T follicular helper cell (primary cell): ENCODE measurements around the gene CSRNP3.
"Not testable (repeated sequence)": the region's sequence is repeated elsewhere in the genome, so short reads cannot be mapped to it uniquely, and the experiment has no call there.

Experiments used
- DNase-seq: peaks from one replicate; pipeline ENCODE4 v3.0.0-alpha.2; 2020; ENCODE audit warnings: low read depth

CSRNP3 gene

DNA sequence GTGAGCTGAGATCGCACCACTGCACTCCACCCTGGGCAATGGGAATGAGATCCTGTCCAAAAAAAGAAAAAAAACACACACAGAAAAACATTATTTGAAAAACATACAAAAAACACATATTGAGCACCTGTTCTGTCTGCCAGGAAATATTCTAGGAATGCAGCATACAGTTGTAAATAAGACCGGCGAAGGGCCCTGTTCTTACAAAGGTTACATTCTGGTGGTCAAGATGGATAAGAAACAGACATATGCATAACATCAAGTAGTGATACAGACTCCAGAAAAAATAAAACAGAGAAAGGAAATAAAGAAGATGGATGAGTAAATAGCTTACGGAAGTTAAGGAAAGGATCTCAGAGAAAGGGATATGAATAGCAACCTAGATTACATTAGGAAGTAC, 164.8 kb downstream of the CSRNP3 start:
- no peak for DNase-seq

DNA sequence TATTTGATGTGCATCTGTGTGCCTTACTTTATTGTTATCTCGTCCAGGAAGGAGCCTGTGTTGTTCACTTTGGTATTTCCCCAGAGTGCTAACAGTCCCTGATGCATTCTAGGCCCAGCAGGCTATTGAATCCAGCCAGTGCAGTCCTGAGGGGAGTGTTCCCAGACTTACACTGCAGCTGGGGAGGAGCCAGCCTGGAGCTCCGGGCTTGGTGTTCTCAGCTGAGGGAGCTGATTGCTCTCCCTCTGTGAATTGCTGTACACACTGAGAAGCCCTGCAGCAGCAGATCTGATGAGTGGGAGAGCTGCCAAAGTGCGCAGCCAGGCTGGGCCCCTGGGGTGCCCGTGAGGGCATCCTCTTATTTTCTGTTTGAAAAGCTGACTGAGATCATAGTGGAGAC, 165.4 kb downstream of the CSRNP3 start:
- no peak for DNase-seq

DNA sequence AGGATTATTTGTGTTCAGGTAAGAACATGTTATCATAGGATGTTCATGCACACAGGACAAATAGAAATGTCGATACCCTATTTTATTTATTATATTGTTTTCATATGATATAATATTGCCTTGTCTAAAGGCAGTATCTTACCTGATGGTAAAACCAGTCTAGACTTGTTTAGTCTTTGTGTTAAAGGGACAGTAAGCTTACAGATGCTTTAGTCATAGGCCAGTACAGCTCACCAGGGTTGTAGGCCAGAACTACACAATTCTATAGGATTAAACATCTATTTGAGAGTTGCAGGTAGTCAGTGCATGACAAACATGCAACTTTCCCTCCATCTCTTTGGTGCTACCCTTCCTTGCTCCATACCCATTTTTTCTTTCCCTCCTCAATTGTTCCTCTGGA, 166.0 kb downstream of the CSRNP3 start:
- no peak for DNase-seq

DNA sequence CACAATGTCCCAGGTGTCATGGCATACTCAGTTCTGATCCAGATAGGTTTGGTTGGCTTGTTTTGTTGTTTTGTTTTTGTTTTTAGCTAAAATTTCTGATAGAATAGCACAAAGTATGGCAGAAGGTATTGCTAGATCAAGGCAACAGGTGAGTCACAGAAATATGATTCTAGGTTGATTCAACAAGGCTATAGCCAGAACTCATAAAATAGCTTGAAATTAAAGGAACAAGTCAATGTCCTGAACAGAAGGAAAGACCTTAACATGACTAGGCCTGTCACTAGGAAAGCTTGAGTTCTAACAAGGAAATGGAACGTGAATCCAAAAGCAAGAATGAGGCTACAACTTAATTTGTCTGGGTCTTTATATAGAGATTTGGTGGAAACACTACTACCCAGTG, 167.5 kb downstream of the CSRNP3 start:
- DNase-seq, result no peak

DNA sequence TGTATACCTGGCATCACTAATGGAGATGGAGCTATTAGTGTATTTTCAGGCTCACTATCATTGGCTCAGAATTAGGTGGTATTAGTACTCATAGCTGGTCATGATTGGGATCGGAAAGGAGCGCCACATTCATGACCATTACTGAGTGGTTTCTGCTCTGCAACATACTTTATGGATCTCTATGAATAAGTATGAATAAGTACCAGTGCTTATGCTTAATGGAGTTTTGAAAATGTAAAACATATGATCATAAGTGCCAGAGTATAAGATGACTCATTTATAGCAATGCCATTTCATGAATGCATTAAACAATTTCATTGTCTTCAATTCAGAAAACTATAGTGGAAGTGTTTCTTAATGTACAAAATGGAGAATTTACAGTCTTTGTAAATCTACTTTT, 167.9 kb downstream of the CSRNP3 start:
- DNase-seq, result no peak

DNA sequence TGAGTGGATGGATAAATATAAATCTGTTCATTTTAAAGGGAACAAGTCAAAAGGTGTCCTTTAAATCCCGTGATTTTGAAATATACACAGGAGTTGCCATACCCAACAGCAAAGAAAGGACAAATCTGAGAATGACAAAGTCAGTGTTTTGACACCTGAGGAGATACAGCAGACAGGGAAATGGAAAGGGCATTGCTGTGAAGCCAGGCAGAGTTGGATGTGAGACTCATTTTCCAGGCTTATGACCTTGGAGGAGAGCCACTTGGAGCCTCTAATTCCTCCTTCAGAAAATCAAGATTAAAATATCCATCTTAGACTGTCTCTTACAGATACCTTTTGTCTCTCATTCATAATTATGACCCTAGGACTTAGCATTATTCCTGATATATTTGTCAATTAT, 170.0 kb downstream of the CSRNP3 start:
- no peak for DNase-seq

DNA sequence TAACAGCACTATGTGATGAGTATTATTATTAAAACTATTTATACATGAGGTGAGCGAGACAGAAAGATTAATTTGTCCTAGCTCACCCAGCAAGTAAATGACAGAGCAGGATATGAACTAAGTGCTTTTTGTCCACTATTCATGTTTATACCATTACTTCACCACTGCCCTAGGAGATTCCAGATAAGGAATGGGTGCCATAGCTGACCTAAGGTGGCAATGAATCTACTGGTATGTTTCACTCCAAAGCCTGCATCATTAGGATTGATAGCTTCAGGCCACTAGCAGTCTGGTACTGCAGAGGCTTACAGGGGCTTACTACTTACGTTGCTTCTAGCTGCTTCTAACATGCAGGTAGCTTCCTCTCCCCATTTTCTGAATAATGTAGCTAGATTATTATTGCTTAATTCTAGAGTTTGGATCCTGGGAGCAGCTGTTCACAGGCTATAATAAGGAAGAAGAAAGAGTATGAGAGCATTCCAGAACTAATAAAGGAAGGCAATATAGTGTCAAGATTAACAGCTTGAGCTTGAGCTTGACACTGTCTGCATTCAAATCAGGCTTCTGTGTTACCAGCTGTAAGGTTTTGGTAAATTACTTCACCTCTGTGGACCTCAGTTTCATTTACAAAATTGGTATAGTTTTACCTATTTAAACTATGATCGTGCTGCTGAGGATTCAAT, 170.9 kb downstream of the CSRNP3 start:
- no peak for DNase-seq

DNA sequence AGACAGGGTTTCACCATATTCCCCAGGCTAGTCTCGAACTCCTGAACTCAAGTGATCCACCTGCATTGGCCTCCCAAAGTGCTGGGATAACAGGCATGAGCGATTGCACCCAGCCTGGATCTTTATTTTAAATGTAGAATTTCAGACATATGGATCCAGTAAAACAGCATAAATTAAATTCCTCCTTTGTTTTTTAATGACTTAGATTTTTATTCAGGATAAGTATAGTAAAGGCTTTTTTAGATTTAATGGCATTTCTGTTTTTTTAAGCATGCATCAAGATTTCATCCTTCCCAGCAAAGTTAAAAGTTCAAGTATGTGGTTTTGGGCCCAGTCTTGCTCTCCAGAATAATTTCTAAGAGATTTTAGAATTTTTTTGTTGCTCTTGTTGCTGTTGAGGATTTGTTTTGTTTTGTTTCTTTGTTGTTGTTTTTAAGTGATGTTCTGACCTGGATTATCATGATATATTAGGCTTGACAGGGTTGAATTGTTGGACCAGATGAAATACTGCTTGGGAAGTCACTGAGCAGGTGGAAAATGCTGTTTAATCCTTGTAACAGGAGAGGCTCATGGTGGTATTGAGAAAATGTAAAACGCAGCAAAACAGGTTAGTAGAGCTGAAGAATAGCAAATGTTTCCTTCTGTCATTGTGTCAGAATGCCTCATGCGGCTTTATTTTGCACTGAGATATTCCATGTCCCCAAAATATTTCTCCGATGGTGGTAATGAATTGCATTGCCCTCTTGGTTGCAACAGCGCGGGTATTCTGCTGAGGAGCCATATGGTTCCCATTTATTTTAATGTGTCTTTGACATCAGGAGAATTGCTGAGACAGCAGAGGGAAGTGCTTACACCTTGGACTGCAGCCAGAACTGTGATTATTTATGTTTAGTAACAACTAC, 176.7 kb downstream of the CSRNP3 start:
- no peak for DNase-seq

DNA sequence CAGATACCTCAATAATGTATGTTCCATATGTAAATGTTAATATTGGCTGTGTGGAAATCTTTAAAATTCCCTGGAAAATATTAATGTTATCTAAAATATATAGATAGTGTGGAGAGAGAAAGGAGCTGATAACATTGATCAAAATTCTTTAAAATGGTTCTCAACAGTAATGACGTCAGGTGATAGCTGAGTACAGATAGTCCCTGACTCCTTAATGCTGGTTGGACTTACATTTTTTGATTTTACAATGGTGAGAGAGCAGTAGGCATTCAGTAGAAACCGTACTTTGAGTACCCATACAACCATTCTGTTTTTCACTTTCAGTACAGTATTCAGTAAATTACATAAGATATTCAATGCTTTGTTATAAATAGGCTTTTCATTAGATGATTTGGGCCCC, 177.9 kb downstream of the CSRNP3 start:
- DNase-seq, result no peak

DNA sequence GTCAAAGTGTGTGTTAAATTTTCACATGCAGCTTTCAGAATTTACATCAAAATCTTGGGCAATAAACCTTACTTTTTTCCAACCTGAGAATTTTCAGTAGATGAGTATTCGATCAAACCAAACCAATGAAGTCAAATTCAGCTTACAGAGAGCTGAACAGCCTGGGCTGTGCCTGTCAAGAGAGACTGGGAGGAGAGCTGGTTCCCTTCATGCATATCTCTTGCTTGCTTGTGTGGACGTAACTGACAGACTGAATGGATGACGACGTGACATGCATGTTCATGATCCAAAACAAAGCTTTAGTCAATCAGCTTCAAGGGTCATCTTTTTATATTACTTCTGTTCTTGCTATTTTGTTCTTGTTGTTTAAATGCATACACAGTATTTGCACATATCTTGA, 179.3 kb downstream of the CSRNP3 start:
- DNase-seq, result no peak

DNA sequence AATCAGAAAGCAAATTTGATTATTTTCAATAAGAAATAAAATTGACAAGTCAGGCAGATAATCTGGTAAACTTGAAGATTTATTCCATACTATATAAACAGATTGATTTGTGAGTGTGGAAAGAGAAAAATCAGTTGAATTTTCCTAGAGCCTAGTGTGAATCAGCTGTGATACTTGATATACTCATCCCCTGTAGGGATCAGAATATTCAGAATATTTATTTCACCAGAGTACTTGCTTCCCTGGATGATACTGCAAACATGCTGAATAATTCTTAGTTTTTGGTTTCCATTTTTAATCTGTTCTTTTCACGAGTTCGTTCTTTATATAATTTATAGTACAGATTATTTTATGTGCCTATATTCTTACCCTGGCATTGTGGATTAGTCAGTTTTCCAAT, 181.7 kb downstream of the CSRNP3 start:
- DNase-seq, result no peak

DNA sequence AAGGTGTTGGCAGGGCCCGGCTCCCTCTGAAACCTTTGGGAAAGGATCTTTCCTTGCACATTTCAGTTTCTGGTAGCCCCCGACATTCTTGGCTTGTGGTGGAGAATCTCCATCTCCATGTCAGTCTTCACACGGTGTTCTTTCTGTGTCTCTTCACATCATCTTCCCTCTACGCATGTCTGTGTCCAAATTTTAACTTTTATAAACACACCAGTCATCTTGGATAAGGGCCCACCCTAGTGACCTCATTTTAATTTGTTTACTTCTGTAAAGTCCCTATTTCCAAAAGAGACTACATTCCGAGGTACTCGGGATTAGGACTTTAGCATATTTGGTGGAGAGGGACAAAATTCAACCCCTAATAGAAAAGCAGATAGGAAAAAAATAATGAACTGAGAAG, 186.2 kb downstream of the CSRNP3 start:
- DNase-seq, result no peak

DNA sequence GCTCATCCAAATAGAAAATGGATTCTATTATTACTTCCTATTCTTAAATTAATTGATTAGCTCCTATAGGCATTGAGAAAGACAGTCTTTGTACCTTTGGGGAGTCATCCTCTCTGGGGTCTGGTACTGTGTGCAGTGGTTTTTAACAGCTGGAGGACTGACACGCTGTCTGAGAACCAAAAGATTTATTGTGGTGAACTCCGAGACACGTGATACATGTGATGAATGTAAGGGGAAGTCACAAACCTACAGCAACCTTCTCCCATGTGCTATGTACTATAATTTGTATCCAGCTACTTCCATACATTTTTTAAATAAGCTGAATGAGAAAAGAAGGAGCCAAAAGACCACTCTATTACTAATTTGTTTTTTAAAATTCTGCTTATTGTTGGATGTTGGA, 190.9 kb downstream of the CSRNP3 start:
- no peak for DNase-seq

DNA sequence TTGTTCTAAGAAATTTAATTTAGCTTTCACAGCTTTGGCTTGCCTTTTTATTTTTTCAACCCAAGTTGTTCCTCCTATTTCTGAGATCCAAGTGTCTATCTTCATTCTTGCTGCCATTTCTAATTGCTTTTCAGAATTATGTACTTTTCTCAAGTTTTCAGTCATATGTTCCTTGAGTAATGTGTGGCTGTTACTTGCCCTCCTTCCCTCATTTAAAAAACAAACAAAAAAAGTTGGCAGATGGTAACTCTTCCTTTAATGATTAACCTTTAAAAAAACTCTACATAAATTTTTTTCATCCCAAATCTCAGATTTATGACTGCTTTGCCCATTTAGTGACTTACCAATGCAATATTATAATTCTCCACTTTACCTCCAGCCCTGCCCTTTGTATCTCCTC, 193.2 kb downstream of the CSRNP3 start:
- DNase-seq, result no peak

DNA sequence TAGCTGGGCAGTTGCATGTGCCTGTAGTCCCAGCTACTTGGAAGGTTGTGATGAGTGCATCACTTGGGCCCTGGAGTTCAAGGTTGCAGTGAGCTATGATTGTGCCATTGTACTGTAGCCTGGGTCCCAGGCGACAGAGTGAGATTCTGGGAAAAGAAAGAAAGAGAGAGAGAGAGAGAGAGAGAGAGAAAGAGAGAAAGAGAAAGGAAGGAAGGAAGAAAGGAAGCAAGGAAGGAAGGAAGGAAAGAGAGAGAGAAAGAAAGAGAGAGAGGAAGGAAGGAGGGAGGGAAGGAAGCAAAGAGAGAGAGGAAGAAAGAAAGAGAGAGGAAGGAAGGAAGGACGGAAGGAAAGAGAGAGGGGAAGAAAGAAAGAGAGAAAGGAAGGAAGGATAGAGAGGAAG, 196.1 kb downstream of the CSRNP3 start:
- DNase-seq, result no peak

DNA sequence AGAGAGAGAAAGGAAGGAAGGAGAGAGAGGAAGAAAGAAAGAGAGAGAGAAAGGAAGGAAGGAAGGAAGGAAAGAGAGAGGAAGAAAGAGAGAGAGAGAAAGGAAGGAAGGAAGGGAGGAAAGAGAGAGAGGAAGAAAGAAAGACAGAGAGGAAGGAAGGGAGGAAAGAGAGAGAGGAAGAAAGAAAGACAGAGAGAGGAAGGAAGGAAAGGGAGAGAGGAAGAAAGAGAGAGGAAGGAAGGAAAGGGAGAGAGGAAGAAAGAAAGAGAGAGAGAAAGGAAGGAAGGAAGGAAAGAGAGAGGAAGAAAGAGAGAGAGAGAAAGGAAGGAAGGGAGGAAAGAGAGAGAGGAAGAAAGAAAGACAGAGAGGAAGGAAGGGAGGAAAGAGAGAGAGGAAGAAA, 196.6 kb downstream of the CSRNP3 start:
- DNase-seq, result not testable (repeated sequence)

DNA sequence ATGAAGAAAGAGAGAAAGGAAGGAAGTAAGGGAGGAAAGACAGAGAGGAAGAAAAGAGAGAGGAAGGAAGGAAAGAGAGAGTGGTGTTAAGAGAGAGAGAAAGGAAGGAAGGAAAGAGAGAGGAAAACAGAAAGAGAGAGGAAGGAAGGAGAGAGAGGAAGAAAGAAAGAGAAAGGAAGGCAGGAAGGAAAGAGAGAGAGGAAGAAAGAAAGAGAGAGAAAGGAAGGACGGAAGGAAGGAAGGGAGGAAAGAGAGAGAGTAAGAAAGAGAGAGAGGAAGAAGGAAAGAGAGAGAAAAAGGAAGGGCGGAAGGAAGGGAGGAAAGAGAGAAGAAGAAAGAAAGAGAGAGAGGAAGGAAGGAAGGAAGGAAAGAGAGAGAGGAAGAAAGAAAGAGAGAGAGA, 197.1 kb downstream of the CSRNP3 start:
- no peak for DNase-seq

DNA sequence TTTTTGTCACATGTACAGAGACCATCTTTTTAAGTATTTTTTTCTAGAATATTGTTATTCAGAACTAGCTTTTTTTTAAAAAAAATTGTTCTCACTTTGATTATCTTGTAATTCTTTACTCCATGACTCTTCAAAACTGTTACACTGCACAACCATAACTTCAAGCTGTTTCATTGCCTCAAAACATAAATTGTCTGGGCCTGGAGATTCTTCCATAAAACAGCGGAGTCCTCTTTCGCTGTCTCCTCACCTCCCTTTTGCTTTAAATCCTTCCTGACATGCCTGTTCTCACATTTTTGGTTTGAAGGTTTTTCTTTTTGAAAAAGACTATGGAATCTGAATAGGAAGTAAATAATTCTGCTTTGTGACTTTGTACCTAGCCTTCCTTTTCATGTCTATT, 197.9 kb downstream of the CSRNP3 start:
- DNase-seq, result no peak

DNA sequence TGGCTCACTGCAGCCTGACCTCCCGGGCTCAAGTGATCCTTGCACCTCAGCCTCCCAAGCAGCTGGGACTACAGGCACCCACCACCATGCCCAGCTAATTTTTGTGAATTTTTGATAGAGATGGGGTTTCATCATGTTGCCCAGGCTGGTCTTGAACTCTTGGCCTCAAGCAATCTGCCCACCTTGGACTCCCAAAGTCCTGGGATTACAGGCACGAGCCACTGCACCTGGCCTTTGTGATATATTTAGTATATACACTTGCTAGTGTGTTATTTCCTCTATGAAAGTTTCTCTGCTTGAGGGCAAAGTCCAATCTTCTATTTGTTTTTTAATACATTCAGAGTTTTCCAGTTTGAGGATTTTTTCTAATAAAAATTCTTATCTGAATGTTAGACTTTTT, 205.3 kb downstream of the CSRNP3 start:
- DNase-seq, result no peak

DNA sequence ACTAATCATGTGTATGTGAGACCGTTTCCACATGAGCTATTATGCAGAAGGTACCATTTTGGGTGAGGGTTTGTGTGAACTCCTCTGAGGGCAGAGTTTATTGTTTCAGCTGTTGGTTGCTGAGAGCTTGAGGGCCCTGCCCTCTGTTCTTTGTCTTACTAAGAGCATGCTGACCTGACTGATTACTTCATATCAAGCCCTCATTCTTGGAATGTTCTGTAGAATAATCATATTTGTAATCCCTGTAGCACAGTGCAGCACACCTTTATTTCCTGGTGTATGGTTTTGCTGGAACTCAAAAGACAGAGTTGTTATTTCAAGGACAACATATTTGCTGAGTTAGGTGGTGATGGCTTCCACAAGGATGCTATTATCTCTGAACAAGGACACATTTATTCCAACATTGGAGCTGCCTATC, 206.1 kb downstream of the CSRNP3 start:
- no peak for DNase-seq

DNA sequence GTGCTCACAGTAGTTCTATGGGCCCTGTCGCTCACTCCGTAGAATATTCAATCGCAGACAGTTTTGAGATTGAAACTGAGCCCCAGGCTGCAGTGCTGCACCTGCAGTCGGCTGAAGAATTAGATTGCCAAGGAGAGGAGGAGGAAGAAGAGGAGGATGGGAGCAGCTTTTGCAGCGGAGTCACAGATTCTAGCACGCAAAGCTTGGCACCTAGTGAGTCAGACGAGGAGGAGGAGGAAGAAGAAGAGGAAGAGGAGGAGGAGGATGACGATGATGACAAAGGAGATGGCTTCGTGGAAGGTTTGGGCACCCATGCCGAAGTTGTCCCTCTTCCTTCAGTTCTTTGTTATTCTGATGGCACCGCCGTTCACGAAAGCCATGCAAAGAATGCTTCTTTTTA, 209.4 kb downstream of the CSRNP3 start:
- no peak for DNase-seq

DNA sequence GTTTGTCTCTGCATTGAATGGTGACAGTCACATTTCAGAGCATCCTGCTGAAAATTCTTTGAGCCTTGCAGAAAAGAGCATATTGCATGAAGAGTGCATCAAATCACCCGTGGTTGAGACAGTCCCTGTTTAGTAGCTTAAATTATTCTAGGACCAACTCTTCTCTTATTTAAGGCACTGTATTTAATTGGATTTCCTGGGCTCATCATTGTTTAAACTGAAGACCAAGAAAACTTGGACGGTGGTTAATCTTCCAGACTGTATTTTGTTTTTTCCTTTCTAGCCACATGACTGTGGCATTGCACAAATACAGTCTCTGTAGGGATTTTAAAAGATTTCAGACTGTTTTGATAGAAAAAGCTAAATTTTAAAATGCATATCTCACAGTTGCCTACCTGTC, 210.1 kb downstream of the CSRNP3 start:
- DNase-seq, result no peak

DNA sequence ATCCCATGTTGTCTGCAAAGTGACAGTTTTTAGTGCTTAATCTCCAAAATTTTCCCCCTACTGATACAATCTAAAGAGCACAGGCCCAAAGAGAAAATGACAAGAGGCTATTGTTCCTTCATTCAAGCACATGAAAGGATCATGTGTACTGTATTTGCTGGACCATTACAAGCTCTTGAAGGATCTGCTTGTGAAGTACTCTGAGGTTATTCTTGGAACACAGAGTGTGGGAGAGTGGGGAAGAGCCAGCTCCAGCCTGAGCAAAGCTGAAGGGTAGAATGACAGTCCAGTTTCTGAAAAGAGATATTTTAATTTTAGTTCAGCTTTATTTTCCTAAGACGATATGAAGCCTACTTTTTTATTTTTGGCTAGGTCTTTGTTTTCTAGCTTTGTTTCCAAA, 212.3 kb downstream of the CSRNP3 start:
- no peak for DNase-seq

DNA sequence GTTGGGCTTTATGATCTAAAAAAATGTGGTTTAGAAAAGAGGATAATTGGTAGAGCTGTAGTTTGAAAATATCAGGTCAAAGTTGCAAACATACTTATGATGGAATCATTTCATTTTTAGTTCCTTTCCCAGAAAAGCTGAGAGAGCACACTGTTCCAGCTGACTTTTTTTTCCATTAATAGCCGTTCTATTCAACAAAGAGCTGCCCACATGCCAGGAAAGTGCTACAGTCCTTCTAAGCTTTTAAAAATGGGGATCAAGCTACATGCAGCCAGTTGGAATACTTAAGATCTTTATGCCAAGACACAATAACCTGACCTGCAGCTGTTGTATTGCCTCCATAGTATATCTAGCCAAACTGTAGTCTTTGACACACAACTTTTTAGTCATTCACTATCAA, 213.0 kb downstream of the CSRNP3 start:
- DNase-seq, result no peak
